ENCODE results near the gene MUC2.
"Not testable (repeated sequence)": the region's sequence is repeated elsewhere in the genome, so short reads cannot be mapped to it uniquely, and the experiment has no call there.

MUC2 gene

DNA sequence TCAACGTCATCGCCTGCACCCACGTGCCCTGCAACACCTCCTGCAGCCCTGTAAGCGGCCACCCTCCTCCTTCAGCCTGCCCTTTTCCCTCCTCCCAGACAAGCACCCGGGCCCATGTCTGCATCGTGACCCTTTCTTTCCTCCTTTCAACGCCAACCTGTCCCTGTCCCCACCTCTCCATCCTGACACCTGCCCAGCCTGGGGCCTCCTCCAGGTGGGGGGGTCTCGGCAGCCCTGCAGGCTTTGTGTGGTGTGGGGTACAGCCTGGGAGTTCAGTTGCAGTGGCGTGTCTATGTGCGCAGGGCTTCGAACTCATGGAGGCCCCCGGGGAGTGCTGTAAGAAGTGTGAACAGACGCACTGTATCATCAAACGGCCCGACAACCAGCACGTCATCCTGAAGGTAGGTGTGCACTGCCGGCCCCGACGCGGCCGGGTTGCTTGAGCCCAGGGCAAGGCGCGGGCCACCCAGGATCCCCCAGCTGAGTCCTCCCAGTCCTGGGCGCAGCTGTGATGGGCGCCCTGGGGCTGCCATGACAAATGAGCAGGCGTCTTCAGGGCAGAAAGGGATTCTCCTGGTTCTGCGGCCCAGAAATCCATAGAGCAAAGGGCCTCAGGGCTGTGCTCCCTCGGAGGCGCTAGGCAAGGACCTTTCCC is 33.7 kb downstream of the MUC2 start:
- DNase-seq: no peak

DNA sequence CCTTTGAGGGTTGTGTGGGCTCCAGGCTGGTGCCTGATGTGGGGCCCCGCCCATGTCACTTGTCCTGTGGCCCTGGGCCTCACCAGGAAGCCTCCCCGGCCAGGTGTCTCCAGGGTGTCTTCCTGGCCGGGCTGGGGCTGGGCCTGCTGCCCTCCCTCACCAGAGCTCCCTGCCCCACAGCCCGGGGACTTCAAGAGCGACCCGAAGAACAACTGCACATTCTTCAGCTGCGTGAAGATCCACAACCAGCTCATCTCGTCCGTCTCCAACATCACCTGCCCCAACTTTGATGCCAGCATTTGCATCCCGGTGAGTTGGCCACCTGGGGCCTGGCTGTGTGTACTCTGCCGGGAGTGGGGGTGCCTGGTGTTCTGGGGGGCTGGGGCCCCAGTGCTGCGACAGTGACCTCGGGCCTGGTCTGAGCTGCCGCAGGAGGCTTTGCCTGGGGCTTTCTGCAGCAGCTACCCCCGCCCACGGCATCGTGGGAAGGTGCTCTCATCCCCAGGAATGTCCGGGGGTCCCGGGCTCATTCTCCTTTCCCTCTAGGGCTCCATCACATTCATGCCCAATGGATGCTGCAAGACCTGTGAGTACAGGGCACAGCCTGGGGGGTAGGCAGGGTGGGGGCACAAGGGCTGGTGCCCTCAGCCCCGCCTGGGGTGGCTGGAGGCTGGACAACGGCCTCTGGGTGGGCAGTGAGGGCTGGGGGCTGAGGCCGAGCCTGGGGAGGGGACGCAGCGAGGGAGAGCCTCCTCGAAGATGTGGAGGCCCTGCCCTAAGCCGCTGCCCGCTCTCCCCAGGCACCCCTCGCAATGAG is 34.6 kb downstream of the MUC2 start:
- DNase-seq: no peak

DNA sequence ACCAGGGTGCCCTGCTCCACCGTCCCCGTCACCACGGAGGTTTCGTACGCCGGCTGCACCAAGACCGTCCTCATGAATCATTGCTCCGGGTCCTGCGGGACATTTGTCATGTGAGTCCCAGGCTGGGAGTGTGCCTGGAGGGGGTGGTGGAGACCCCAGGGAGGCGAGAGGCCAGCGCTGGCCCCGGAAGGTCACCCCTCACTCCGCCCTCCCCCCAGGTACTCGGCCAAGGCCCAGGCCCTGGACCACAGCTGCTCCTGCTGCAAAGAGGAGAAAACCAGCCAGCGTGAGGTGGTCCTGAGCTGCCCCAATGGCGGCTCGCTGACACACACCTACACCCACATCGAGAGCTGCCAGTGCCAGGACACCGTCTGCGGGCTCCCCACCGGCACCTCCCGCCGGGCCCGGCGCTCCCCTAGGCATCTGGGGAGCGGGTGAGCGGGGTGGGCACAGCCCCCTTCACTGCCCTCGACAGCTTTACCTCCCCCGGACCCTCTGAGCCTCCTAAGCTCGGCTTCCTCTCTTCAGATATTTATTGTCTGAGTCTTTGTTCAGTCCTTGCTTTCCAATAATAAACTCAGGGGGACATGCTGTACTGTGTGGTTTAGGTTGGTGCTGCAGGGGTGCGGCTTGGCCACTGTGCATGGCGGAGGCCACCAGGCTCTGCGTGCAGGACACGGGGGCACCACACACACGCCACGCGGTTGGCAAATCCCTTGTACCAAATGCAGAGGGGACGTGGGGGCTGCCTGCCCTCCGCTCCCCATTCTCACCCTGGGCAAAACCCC is 35.4 kb downstream of the MUC2 start:
- no peak for DNase-seq

DNA sequence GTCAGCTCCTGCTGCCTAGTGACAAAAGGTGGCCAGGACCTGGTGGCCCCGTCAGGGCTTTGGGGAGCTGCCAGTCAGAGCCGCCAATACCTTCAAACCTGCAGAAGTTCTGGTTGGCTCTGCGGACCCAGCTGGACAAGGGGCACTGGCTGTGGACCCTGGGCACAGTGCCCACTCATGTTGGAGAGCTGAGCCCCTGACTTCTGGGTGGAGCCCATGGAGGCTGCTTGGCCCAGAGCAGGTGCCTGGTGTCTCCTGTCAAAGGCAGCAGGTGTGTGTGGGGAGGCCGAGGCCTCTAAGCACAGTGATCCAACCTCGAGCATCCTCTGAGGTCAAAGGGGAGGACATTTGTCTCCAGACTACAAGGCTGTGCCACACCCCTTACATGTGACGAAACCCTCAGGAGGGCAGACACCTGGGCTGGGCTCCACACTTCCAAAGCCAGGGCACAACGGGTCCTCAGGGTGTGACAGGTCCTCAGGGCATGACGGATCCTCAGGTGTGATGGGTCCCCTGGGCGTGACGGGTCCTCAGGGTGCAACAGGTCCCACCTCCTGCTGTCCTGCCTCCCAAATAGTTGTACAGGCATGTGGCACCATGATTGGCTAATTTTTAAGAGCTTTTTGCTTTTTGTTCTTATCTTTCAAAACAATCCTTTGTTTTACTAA is 37.0 kb downstream of the MUC2 start:
- no peak for DNase-seq

DNA sequence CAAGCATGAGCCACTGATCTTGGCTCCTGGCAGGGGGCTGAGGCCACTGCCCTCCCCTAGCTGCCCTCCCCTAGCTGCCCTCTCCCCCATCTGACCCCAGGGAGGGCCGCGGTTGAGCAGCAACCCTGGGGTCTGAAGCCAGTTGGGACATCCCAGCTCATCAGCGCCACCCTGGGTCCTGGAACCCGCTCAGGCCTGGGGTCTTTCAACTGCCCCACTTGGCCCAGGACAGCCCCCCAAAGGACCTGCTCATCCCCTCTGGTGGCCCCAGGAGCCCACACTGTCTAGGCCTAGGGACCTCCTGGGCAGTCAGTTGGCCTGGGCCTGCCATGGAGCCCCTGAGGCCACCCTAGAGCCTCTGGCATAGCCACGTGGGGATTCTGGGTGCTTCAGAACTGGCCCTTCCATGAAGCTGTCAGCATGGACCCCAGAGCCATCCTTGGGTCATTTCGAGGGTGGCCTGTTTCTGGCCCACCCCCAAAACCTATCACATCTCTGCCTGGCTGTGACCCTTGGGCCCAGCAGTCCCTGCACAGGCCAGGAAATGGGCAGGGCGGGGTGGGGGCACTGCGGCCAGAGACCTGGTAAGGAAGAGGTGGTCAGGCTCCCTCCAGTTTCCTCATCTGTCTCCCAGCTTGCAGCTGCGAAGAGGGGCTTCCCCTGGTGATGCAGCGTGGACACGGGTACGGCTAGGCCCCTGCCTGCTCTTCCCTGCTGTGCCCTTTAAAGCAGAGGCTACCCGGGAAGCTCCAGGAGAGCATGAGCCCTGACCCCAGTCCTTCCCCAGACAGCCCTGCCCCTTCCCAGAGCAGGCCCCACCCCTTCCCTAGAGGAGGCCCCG is 37.9 kb downstream of the MUC2 start:
- no peak for DNase-seq

GRCh38 chr11:1113405-1114201 is 38.9 kb downstream of the MUC2 start:
- DNase-seq: no peak

- DNase-seq: not testable (repeated sequence)
Observed at GRCh38 chr11:1115292-1115691, 40.6 kb downstream of the MUC2 start.

- no peak for DNase-seq
Observed at GRCh38 chr11:1116104-1116503, 41.4 kb downstream of the MUC2 start.

- DNase-seq: no peak
Observed at GRCh38 chr11:1116666-1117390, 42.2 kb downstream of the MUC2 start.

GRCh38 chr11:1117992-1118391 is 43.3 kb downstream of the MUC2 start:
- DNase-seq: no peak

DNA sequence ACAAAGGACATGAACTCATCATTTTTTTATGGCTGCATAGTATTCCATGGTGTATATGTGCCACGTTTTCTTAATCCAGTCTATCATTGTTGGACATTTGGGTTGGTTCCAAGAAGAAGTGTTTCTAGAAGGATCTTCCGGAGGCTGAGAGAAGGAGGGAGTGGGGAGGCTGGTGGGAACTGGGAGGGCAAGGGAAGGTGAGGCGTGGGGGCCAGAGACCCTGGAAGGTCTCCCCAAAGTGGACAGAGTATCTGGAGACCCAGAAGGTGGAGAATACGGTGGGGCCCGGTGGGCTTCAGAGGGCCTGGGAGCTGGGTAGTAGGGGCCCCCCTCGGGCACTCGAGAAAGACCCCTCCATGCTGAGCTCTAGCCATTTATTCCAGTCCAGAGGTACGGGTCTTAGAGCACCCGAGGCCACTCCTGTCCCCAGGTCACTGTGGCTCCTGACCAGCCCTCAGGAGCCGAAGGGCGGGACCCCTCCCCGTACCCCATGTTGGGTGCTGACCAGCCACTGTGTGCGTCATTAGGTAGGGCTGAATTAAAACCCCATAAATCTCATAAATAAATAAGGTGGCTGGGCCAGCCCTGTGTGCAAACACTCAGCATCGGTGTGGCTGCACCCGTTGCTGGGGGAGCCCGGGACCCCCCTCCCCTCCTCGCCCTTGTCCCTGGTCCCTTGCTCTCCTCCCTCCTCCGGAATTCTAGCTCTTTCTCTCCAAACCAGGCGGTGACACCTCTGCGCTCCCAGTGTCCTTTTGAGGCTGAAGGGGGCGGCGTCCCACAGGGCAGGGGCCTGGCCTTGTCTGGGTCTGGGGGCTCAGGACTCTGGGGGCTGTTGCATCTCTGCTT is 44.3 kb downstream of the MUC2 start:
- no peak for DNase-seq

DNA sequence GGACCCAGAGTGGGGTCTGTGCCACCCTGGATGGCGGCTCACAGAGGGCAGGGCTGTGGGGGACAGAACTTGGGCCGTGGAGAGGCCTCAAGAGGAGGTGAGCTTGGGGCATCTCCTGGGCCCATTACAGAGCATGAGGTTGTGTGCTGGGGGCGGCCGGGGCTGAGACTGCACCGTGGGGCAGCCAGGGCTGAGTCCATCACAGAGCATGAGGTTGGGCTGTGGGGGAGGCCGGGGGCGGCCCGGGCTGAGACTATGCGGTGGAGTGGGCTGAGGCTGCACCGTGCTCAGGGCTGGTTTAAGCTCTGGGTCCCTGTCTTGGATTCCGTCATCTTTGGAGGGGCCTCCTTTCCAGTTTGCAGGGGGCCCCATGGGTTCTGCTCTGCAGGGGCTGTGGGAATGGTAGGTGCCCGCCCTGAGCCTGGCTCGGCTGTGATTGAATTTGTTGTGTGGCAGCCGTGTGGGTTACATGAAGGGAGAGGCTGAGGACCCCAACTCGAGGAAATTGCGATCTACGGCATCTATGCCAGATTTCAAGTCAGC is 45.0 kb downstream of the MUC2 start:
- DNase-seq: no peak

DNA sequence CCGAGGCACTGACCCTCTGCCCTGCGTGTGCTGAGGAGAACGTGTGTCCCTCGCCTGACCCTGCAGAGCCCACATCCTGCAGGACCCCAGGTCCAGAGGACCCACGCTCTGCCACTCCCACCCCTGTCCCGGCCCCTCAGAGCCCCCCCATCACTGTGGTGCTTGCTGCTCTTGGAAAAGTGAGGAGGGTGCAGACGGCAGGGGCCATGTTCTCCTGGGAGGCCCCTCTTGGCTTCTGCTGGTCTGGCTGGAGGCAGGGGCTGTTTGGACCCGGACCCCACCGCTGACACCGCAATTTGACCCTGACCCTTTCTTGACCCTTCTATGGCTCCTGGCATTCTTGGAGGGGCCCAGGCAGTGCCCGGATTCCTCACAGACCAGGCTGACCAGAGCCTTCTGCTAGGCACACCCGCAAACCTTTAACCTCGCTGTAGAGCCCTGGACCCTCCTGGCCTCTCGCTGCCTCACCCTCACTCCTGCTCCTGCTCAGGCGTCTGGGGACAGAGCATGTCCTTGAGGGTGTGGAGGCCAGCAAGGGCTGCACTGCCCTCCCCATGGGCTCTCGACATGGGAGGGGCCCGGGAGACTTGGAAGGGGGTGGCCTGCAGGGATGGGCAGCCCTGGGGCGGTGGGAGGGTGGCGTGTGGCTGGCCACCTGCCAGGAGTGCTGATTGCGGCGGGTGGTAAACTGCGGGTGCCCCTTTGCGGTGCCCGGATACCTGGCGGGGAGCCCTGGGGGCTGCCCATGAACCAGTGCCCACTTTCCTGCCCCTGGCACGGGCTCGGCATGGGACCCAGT is 46.1 kb downstream of the MUC2 start:
- DNase-seq: no peak

GRCh38 chr11:1121331-1121812 is 46.7 kb downstream of the MUC2 start:
- DNase-seq: no peak

GRCh38 chr11:1121813-1122663 is 47.4 kb downstream of the MUC2 start:
- peak; percentile 19 for DNase-seq

- DNase-seq: no peak
Observed at GRCh38 chr11:1122664-1123002, 48.0 kb downstream of the MUC2 start.

- DNase-seq: no peak
Observed at GRCh38 chr11:1123970-1124369, 49.3 kb downstream of the MUC2 start.
